Measurements from ENCODE around the gene NEDD1.
A peak's percentile ranks its signal among the peaks of the same experiment; 100 is the strongest.

The NEDD1 gene

GRCh38 chr12:96906498-96906848 is 584 bp upstream of the NEDD1 start:
- DNase-seq: no peak

GRCh38 chr12:96907671-96908422 is 790 bp downstream of the NEDD1 start:
- peak; percentile 7 for DNase-seq

GRCh38 chr12:96908423-96908675 is 1.3 kb downstream of the NEDD1 start:
- no peak for DNase-seq

- no peak for DNase-seq
Observed at GRCh38 chr12:96912261-96912660, 5.2 kb downstream of the NEDD1 start.

- DNase-seq: no peak
Observed at GRCh38 chr12:96912943-96913342, 5.9 kb downstream of the NEDD1 start.

GRCh38 chr12:96919510-96920210 is 12.6 kb downstream of the NEDD1 start:
- DNase-seq: no peak

GRCh38 chr12:96948782-96949181 is 41.7 kb downstream of the NEDD1 start:
- DNase-seq: no peak

- no peak for DNase-seq
Observed at GRCh38 chr12:96979532-96979931, 72.5 kb downstream of the NEDD1 start.

GRCh38 chr12:96980991-96981414 is 73.9 kb downstream of the NEDD1 start:
- DNase-seq: peak; percentile 53

- no peak for DNase-seq
Observed at GRCh38 chr12:96981911-96982310, 74.9 kb downstream of the NEDD1 start.

GRCh38 chr12:96982671-96983070 is 75.6 kb downstream of the NEDD1 start:
- no peak for DNase-seq

GRCh38 chr12:96985515-96986362 is 78.7 kb downstream of the NEDD1 start:
- DNase-seq: no peak

GRCh38 chr12:96986883-96987523 is 79.9 kb downstream of the NEDD1 start:
- DNase-seq: peak; percentile 7

GRCh38 chr12:96988919-96989318 is 81.9 kb downstream of the NEDD1 start:
- DNase-seq: no peak

GRCh38 chr12:96989916-96990315 is 82.9 kb downstream of the NEDD1 start:
- DNase-seq: peak; percentile 6

- no peak for DNase-seq
Observed at GRCh38 chr12:96994900-96995299, 87.8 kb downstream of the NEDD1 start.

- DNase-seq: no peak
Observed at GRCh38 chr12:96995861-96996260, 88.8 kb downstream of the NEDD1 start.

GRCh38 chr12:96997797-96998484 is 90.9 kb downstream of the NEDD1 start:
- DNase-seq: no peak

GRCh38 chr12:97003276-97003675 is 96.2 kb downstream of the NEDD1 start:
- DNase-seq: no peak
